Neural crest cell (in vitro differentiated cells): ENCODE measurements around the gene STT3A. TPM values are rescaled to one million over a fixed set of nuclear protein-coding genes. Genes with fewer than 3 reads are reported as not detected.

Experiments
- DNase-seq: peaks from one replicate; pipeline ENCODE4 v3.0.0; 2021; ENCODE audit warnings: low read depth, mixed read lengths, low spot score
- H3K27ac Mint-ChIP-seq: one replicate; pipeline ENCODE4 v1.8.0; 2021; ENCODE audit warnings: mild to moderate bottlenecking, mixed read lengths; ENCODE audit not compliant: unreplicated experiment
- H3K27me3 Mint-ChIP-seq: 2 replicates; pipeline ENCODE4 v1.8.0; 2021; ENCODE audit warnings: low read depth, mild to moderate bottlenecking, mixed read lengths
- H3K36me3 Mint-ChIP-seq: 2 replicates; pipeline ENCODE4 v1.8.0; 2021; ENCODE audit warnings: low read depth, mild to moderate bottlenecking, mixed read lengths
- H3K4me1 Mint-ChIP-seq: 2 replicates; pipeline ENCODE4 v1.8.0; 2021; ENCODE audit warnings: mixed read lengths
- H3K4me3 Mint-ChIP-seq: one replicate; pipeline ENCODE4 v1.8.0; 2021; ENCODE audit warnings: mild to moderate bottlenecking, mixed read lengths
- H3K9me3 Mint-ChIP-seq: 2 replicates; pipeline ENCODE4 v1.8.0; 2021; ENCODE audit warnings: mixed read lengths
- total RNA-seq: library from RNA; stranded (reverse); gene quantifications from 2 replicates; pipeline ENCODE4 v1.2.1, GENCODE V29; 2021
- TF ChIP-seq, protein P1 (sequence below): fragments of 200-600 bp; sonication (generic); conservative IDR thresholded peaks from 2 replicates; pipeline ENCODE4 v1.5.0; 2021; ENCODE audit warnings: antibody characterized with exemption, mild to moderate bottlenecking

STT3A gene
- total RNA-seq, 1 donor from 2014 or later: 144 TPM

DNA sequence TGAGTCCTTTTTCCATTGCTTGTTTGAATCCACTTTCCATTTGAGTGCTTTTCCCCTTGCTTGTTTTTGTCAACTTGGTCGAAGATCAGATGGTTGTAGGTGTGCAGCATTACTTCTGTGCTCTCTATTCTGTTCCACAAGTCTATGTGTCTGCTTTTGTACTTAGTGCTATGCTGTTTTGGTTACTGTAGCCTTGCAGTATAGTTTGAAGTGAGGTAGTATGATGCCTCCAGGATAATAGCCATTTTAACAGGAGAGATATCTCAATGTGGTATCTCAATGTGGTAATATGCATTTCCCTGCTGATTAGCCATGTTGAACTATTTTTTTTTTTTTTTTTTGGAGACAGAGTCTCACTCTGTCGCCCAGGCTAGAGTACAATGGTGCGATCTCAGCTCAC, 71.3 kb downstream of the STT3A start:
- peaks cover 27% of the 10 kb centered on the region for H3K9me3 Mint-ChIP-seq
- H3K27ac Mint-ChIP-seq: no peak overlapping the region
- H3K27me3 Mint-ChIP-seq: no peaks in the 10 kb centered on the region
- TF ChIP-seq, protein P1, sequence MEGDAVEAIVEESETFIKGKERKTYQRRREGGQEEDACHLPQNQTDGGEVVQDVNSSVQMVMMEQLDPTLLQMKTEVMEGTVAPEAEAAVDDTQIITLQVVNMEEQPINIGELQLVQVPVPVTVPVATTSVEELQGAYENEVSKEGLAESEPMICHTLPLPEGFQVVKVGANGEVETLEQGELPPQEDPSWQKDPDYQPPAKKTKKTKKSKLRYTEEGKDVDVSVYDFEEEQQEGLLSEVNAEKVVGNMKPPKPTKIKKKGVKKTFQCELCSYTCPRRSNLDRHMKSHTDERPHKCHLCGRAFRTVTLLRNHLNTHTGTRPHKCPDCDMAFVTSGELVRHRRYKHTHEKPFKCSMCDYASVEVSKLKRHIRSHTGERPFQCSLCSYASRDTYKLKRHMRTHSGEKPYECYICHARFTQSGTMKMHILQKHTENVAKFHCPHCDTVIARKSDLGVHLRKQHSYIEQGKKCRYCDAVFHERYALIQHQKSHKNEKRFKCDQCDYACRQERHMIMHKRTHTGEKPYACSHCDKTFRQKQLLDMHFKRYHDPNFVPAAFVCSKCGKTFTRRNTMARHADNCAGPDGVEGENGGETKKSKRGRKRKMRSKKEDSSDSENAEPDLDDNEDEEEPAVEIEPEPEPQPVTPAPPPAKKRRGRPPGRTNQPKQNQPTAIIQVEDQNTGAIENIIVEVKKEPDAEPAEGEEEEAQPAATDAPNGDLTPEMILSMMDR: no peak
- DNase-seq: no peak
- peaks cover 56% of the 10 kb centered on the region for H3K36me3 Mint-ChIP-seq
- H3K4me3 Mint-ChIP-seq: no peak overlapping the region
- H3K4me1 Mint-ChIP-seq: no peaks in the 10 kb centered on the region

DNA sequence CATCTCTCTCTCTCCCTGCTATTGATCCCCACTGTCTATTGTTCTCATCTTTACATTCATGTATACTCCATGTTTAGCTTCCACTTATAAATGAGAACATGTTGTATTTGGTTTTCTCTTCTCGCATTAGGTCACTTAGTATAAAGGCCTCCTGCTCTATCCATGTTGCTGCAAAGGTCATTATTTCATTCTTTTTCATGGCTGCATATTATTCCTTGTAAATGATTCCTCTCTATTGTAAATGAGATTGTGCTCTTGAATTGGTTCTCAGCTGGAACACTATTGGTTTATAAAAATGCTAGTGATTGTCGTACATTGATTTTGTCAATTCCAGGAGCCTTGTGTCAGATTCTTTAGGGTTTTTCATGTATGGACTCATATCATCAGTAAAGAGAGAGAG, 74.5 kb downstream of the STT3A start:
- no peak overlapping the region for H3K4me3 Mint-ChIP-seq
- H3K27me3 Mint-ChIP-seq: no peaks in the 10 kb centered on the region
- H3K36me3 Mint-ChIP-seq: peaks cover 63% of the 10 kb centered on the region

DNA sequence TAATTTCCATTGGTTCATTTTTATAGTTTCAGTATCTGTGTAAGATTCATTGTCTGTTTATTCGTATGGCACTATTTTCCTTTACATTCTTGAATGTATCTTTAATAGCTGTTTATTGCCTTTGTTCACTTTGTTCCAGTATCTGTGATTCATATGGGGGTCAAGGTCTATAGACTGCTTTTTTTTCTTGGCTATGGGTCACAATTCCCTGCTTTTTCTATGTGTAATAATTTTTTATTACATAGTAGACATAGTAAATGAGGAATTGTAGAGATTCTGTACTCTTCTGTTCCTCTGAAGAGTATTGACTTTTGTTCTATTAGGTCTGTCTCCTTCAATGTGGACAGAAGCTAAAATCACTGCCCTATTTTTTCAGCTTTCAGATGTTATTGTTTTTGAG, 77.5 kb downstream of the STT3A start:
- DNase-seq: no peak
- no peak overlapping the region for H3K4me3 Mint-ChIP-seq
- no peaks in the 10 kb centered on the region for H3K27me3 Mint-ChIP-seq
- H3K27ac Mint-ChIP-seq: no peak overlapping the region
- no peaks in the 10 kb centered on the region for H3K4me1 Mint-ChIP-seq
- H3K9me3 Mint-ChIP-seq: peaks cover 15% of the 10 kb centered on the region
- TF ChIP-seq, protein P1: no peak
- peaks cover 42% of the 10 kb centered on the region for H3K36me3 Mint-ChIP-seq

More for the DNA sequence above, 74.5 kb downstream of the STT3A start:
- H3K9me3 Mint-ChIP-seq: peaks cover 27% of the 10 kb centered on the region
- TF ChIP-seq, protein P1: no peak
- H3K4me1 Mint-ChIP-seq: no peaks in the 10 kb centered on the region
- DNase-seq: no peak
- no peak overlapping the region for H3K27ac Mint-ChIP-seq

DNA sequence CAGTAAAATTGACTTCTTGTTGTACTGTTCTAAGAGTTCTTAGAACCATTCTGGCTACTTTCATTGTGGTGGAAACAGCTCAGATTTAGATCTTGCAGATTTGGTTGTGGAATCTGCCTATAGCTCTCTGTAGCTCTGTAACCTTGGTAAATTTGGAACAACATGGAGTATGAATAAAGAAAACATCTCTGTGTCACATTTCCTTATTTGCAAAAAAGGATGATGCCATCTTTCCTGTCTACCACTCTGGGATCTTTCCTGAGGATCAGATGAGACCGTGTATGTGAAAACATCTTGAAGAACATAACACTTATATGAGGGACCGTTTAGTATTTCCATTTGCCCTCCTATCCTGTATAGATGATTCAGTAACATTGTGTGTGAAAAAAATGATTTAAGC, 78.9 kb downstream of the STT3A start:
- Mint-ChIP-seq H3K36me3 (peaks cover 35% of the 10 kb centered on the region), H3K27ac (no peak overlapping the region), H3K4me3 (no peak overlapping the region), H3K27me3 (no peaks in the 10 kb centered on the region), H3K9me3 (peaks cover 6% of the 10 kb centered on the region), H3K4me1 (no peaks in the 10 kb centered on the region)
- no peak for DNase-seq
- TF ChIP-seq, protein P1: no peak

Other genes starting within 250 kb of the STT3A start
- 127 and 136 TPM in 2 replicates for gene FEZ1, start 96.6 kb upstream of the STT3A start, total RNA-seq
- 114 and 121 TPM in 2 replicates for gene EI24, start 23.4 kb upstream of the STT3A start, total RNA-seq
- 105 and 106 TPM in 2 replicates for gene CHEK1, start 32.3 kb downstream of the STT3A start, total RNA-seq
- 0.73 and 1.2 TPM in 2 replicates for gene ACRV1, start 88.0 kb downstream of the STT3A start, total RNA-seq
- not detected in 2 replicates for gene PATE1, start 153.4 kb downstream of the STT3A start, total RNA-seq
- gene PATE2, start 186.0 kb downstream of the STT3A start, total RNA-seq: 0.70 TPM in 1 of 2 replicates, not detected in the other
- not detected in 2 replicates for gene PATE3, start 195.3 kb downstream of the STT3A start, total RNA-seq
- gene PATE4, start 240.5 kb downstream of the STT3A start, total RNA-seq: not detected in 2 replicates